GM12878 (cell line): ENCODE measurements around the gene PPT1. TPM values are rescaled to one million over a fixed set of nuclear protein-coding genes. Genes with fewer than 3 reads are reported as not detected.

Experiments used
- ATAC-seq: fragments of 200-7000 bp; cut with Tn5 transposase; 3 replicates; pipeline ENCODE4 v1.9.1; 2020; ENCODE audit warnings: mild to moderate bottlenecking, moderate library complexity
- BruUV-seq: library from RNA; stranded (reverse); fragments of 400-500 nt; replicated peaks from 2 replicates; lab custom pipeline; 2021; lab: Mats Ljungman, UMichigan
- CTCF ChIA-PET: fragments of 300-600 bp; sonication (Branson Sonifier 250); formaldehyde crosslinking; extraction: SDS; loops from one replicate; lab custom pipeline; 2021; ENCODE audit warnings: inconsistent platforms; lab: Yijun Ruan, JAX
- POLR2A ChIA-PET: fragments of 350-600 bp; formaldehyde crosslinking; extraction: SDS; loops from one replicate; lab custom pipeline; 2021; ENCODE audit warnings: inconsistent platforms; lab: Charles Lee
- RAD21 ChIA-PET: fragments of 300-600 bp; sonication (Branson Sonifier 250); formaldehyde crosslinking; loops from one replicate; lab custom pipeline; 2023; ENCODE audit warnings: antibody characterized with exemption; ENCODE audit not compliant: unreplicated experiment; lab: Charles Lee
- SMC1A ChIA-PET: fragments of 300-600 bp; sonication (Branson Sonifier 250); formaldehyde crosslinking; loops from one replicate; lab custom pipeline; 2023; ENCODE audit not compliant: unreplicated experiment, uncharacterized antibody; lab: Charles Lee
- DNase-seq: peaks from one replicate; pipeline ENCODE4 v3.0.0-alpha.2; 2011; ENCODE audit warnings: low read depth, low spot score
- FAIRE-seq: peaks from 3 replicates; lab custom pipeline; 2011; peaks lifted over from hg19 to GRCh38; lab: Jason Lieb, UNC
- H2AFZ ChIP-seq: 2 replicates; pipeline ENCODE4 v1.6.0; 2011; ENCODE audit warnings: low read depth, low read length, control low read depth; ENCODE audit not compliant: control insufficient read depth
- H3K27ac ChIP-seq: 2 replicates; pipeline ENCODE4 v1.5.1; 2011; ENCODE audit warnings: control low read depth; ENCODE audit not compliant: control insufficient read depth, insufficient read depth
- H3K27me3 ChIP-seq, 2 experiments: replicated peaks in 1 of 2; 2 replicates each; pipeline versions ENCODE4 v1.6.0 to v1.6.1; 2011; ENCODE audit warnings: low read length in 1 of 2; ENCODE audit not compliant: control insufficient read depth in 2 of 2, insufficient read depth in 2 of 2
- H3K36me3 ChIP-seq, 2 experiments: 2 replicates each; pipeline ENCODE4 v1.5.1; 2011; ENCODE audit warnings: low read length in 1 of 2; ENCODE audit not compliant: control insufficient read depth in 2 of 2, insufficient read depth in 2 of 2
- H3K4me1 ChIP-seq: 2 replicates; pipeline ENCODE4 v1.6.1; 2011; ENCODE audit warnings: mild to moderate bottlenecking, low read length, moderate library complexity, mixed read lengths; ENCODE audit not compliant: control insufficient read depth, insufficient read depth
- H3K4me2 ChIP-seq: 2 replicates; pipeline ENCODE4 v1.6.0; 2011; ENCODE audit warnings: control low read depth; ENCODE audit not compliant: control insufficient read depth, insufficient read depth
- H3K4me3 ChIP-seq: fragments of 200-600 bp; sonication (generic); 2 replicates; pipeline ENCODE4 v1.5.1; 2016
- H3K79me2 ChIP-seq: 2 replicates; pipeline ENCODE4 v1.6.0; 2011; ENCODE audit warnings: low read length; ENCODE audit not compliant: control insufficient read depth, insufficient read depth
- H3K9ac ChIP-seq: 2 replicates; pipeline ENCODE4 v1.8.0; 2011; ENCODE audit warnings: low read length, control low read depth, mixed read lengths; ENCODE audit not compliant: control insufficient read depth, insufficient read depth
- H3K9me3 ChIP-seq: replicated peaks from 3 replicates; pipeline ENCODE4 v1.5.1; 2011; ENCODE audit warnings: mild to moderate bottlenecking, low read length; ENCODE audit not compliant: control insufficient read depth, insufficient read depth
- H4K20me1 ChIP-seq: 2 replicates; pipeline ENCODE4 v1.6.0; 2011; ENCODE audit not compliant: control insufficient read depth, insufficient read depth
- BCL11A ChIP-seq: IDR thresholded peaks from 2 replicates; pipeline ENCODE4 v1.6.1; 2011; ENCODE audit warnings: low read depth, low read length
- CBFB ChIP-seq: IDR thresholded peaks from 2 replicates; pipeline ENCODE4 v1.6.1; 2016; ENCODE audit warnings: antibody characterized with exemption, low read depth
- CBX3 ChIP-seq: fragments of 200-600 bp; sonication (generic); IDR thresholded peaks from 2 replicates; pipeline ENCODE4 v1.6.1; 2016; ENCODE audit warnings: low read depth, borderline replicate concordance
- CBX5 ChIP-seq: sonication (generic); IDR thresholded peaks from 2 replicates; pipeline ENCODE4 v1.6.1; 2016; ENCODE audit warnings: low read depth, moderate library complexity, mild to moderate bottlenecking, inconsistent platforms
- EED ChIP-seq: sonication (generic); IDR thresholded peaks from 2 replicates; pipeline ENCODE4 v1.6.1; 2016; ENCODE audit warnings: antibody characterized with exemption, low read depth
- FOXM1 ChIP-seq: IDR thresholded peaks from 2 replicates; pipeline ENCODE4 v1.6.1; 2012; ENCODE audit warnings: low read depth, mild to moderate bottlenecking, inconsistent platforms, low read length, moderate library complexity
- GATAD2B ChIP-seq: fragments of 450-650 bp; conservative IDR thresholded peaks from 2 replicates; pipeline ENCODE4 v1.6.1; 2017; ENCODE audit warnings: low read depth, mild to moderate bottlenecking, moderate library complexity
- HDAC6 ChIP-seq: fragments of 200-600 bp; sonication (generic); IDR thresholded peaks from one replicate; pipeline ENCODE4 v1.8.0; 2017; ENCODE audit warnings: antibody characterized with exemption; ENCODE audit not compliant: unreplicated experiment
- HSF1 ChIP-seq: fragments of 150-350 bp; IDR thresholded peaks from 2 replicates; pipeline ENCODE4 v1.6.1; 2014; ENCODE audit warnings: mild to moderate bottlenecking, low read depth, low read length
- IKZF2 ChIP-seq, 2 experiments: fragments of 450-650 bp; IDR thresholded peaks; 2 replicates each; pipeline ENCODE4 v1.6.1; 2017; ENCODE audit warnings: mild to moderate bottlenecking in 2 of 2, moderate library complexity in 2 of 2
- IRF4 ChIP-seq: IDR thresholded peaks from 2 replicates; pipeline ENCODE4 v1.6.1; 2011; ENCODE audit warnings: low read depth, low read length
- NFYA ChIP-seq: IDR thresholded peaks from 2 replicates; pipeline ENCODE4 v1.6.1; 2011; ENCODE audit warnings: low read depth, mild to moderate bottlenecking, low read length, improper control_type of control experiment, borderline replicate concordance
- NRF1 ChIP-seq: conservative IDR thresholded peaks from 2 replicates; pipeline ENCODE4 v1.6.1; 2011; ENCODE audit warnings: mild to moderate bottlenecking, low read depth, low read length, improper control_type of control experiment
- PBX3 ChIP-seq: IDR thresholded peaks from 2 replicates; pipeline ENCODE4 v1.6.1; 2011; ENCODE audit warnings: mild to moderate bottlenecking, low read depth, low read length, moderate library complexity; ENCODE audit not compliant: insufficient replicate concordance
- POLR2AphosphoS5 ChIP-seq: IDR thresholded peaks from 2 replicates; pipeline ENCODE4 v1.6.1; 2011; ENCODE audit warnings: mild to moderate bottlenecking, low read length, inconsistent platforms
- SKIL ChIP-seq: fragments of 450-650 bp; IDR thresholded peaks from 2 replicates; pipeline ENCODE4 v1.6.1; 2017; ENCODE audit warnings: mild to moderate bottlenecking, low read depth, inconsistent platforms; ENCODE audit not compliant: poor library complexity, severe bottlenecking
- SMC3 ChIP-seq: IDR thresholded peaks from 2 replicates; pipeline ENCODE4 v1.6.1; 2011; ENCODE audit warnings: low read length, improper control_type of control experiment, borderline replicate concordance
- SP1 ChIP-seq: IDR thresholded peaks from one replicate; pipeline ENCODE4 v1.6.1; 2011; ENCODE audit warnings: low read depth, low read length
- TARDBP ChIP-seq: IDR thresholded peaks from 2 replicates; pipeline ENCODE4 v1.6.1; 2016; ENCODE audit warnings: borderline replicate concordance
- TCF3 ChIP-seq: IDR thresholded peaks from 2 replicates; pipeline ENCODE4 v1.6.1; 2012; ENCODE audit warnings: low read depth, mild to moderate bottlenecking, low read length, borderline replicate concordance; ENCODE audit not compliant: insufficient read depth
- WGBS: methylation state at CpG from one replicate; pipeline ENCODE4 v1.1.6; 2016; ENCODE audit warnings: low lambda C conversion rate; ENCODE audit not compliant: insufficient replicate concordance, insufficient coverage; ENCODE audit errors: missing lambda C conversion rate; 5-methylcytosine and 5-hydroxymethylcytosine counted together
- in situ Hi-C: fragments of 300-500 bp; cut with MboI; formaldehyde crosslinking; loops from 9 replicates; pipeline ENCODE4 v1.14.3; 2018; ENCODE audit warnings: mixed read lengths
- intact Hi-C: fragments of 100-400 bp; cut with micrococcal nuclease; formaldehyde crosslinking; loops from one replicate; pipeline ENCODE4 v1.14.2; 2022; ENCODE audit not compliant: unreplicated experiment
- polyA plus RNA-seq, 11 experiments: library from polyadenylated mRNA; depleted of rRNA in 4 of 11; unstranded in 6 of 11; stranded (reverse) in 5 of 11; fragments of >200 nt; fragmentation: Nextera tagmentation in 4 of 11; fragmentation: Illumina TruSeq in 1 of 11; extraction: Ambion mirVana in 4 of 11; extraction: Trizol in 1 of 11; gene quantifications; 1 replicate in 1 of 11; 2 replicates in 10 of 11; pipeline versions ENCODE4 v1.2.1 to v1.2.3, GENCODE V29; 2011 to 2016; ENCODE audit warnings: inconsistent platforms in 2 of 11, missing spikeins in 2 of 11, low read depth in 1 of 11
- total RNA-seq, 4 experiments: library from RNA; depleted of rRNA in 3 of 4; stranded (reverse); fragments of >200 nt in 3 of 4; fragmentation: Illumina TruSeq in 1 of 4; extraction: Trizol in 1 of 4; gene quantifications; 2 replicates each; pipeline versions ENCODE4 v1.2.1 to v1.2.3, GENCODE V29; 2013 to 2021

Gene PPT1
- total and polyA plus RNA-seq, 10 of the 15 experiments (the other 5 are each of a cell fraction or from before 2014, with no cell fraction given) = 50.4 to 147 (median 103) TPM

GRCh38 chr1:40064797-40065499 is 32.1 kb downstream of the PPT1 start:
- 0 out of 2 replicates have a peak overlapping the region, but pooled peaks have one; percentile 7 for H3K4me3 ChIP-seq
- DNase-seq = peak; percentile 55
- ChIA-PET RAD21 (interaction anchor here (0.9 to 1.5 kb wide), 5 partner anchors 9 to 145 kb away, joined by 3 to 5 read pairs (median 3); no protein-coding TSS in a partner anchor), SMC1A (interaction anchor here (1.0 to 3.8 kb wide), 6 partner anchors 15 to 276 kb away, joined by 3 to 12 read pairs (median 4); no protein-coding TSS in a partner anchor), CTCF (interaction anchor here (0.7 to 2.8 kb wide), 11 partner anchors 13 to 274 kb away, joined by 3 to 18 read pairs (median 5); partner anchors contain the start of gene CAP1), POLR2A (interaction anchor here (0.5 to 1.3 kb wide), 7 partner anchors 11 to 250 kb away, joined by 3 to 5 read pairs (median 3); partner anchors contain the start of gene CAP1)
- no peaks in the 10 kb centered on the region for H3K9me3 ChIP-seq
- H3K4me2 ChIP-seq = peak overlapping the region; percentile 53
- peak; percentile 88 for FAIRE-seq
- H3K4me1 ChIP-seq = peaks cover 38% of the 10 kb centered on the region
- intact Hi-C loops (no loop called here), in situ Hi-C loops (no loop called here)
- H4K20me1 ChIP-seq = no peaks in the 10 kb centered on the region
- BruUV-seq = no TSS peak
- ATAC-seq = peak; percentile 92
- no peaks in the 10 kb centered on the region for H3K27me3 ChIP-seq
- WGBS = 0% methylated on average over 2 of the region's 2 CpGs
- peak overlapping the region; percentile 80 for H3K27ac ChIP-seq
- H2AFZ ChIP-seq = no peak overlapping the region
- H3K36me3 ChIP-seq = peaks cover 33 to 53% of the 10 kb centered on the region in 2 experiments
- H3K79me2 ChIP-seq = peaks cover 17% of the 10 kb centered on the region
- H3K9ac ChIP-seq = peak overlapping the region; percentile 32
- no peak for TF ChIP-seq NFYA
- no peak for TF ChIP-seq TARDBP
- TF ChIP-seq NRF1 = no peak
- no peak for TF ChIP-seq GATAD2B
- no peak for TF ChIP-seq SKIL
- TF ChIP-seq CBFB = 0 out of 2 replicates have a peak, but pooled peaks have one; percentile 13
- peak; percentile 63; the same call in 1 of the 2 replicates for TF ChIP-seq TCF3
- TF ChIP-seq POLR2AphosphoS5 = 0 out of 2 replicates have a peak, but pooled peaks have one; percentile 44
- peak; percentile 70 to 74 for TF ChIP-seq IKZF2 (IDR thresholded peaks at IDR 0.05)
- 0 out of 2 replicates have a peak, but pooled peaks have one; percentile 40 for TF ChIP-seq CBX5
- no peak for TF ChIP-seq SMC3
- no peak for TF ChIP-seq FOXM1
- TF ChIP-seq HDAC6 = no peak
- TF ChIP-seq CBX3 = no peak
- peak; percentile 56 for TF ChIP-seq EED
- 0 out of 2 replicates have a peak, but pooled peaks have one; percentile 57 for TF ChIP-seq IRF4
- TF ChIP-seq PBX3 = no peak
- peak; percentile 23 for TF ChIP-seq SP1
- no peak for TF ChIP-seq HSF1
- TF ChIP-seq BCL11A = 0 out of 2 replicates have a peak, but pooled peaks have one; percentile 14
